HG03095 (cell line): ENCODE data around the gene PCLAF.
A peak's percentile ranks its signal among the peaks of the same experiment; 100 is the strongest.
"Not testable (repeated sequence)": the region's sequence is repeated elsewhere in the genome, so short reads cannot be mapped to it uniquely, and the experiment has no call there.

Experiments used
- ATAC-seq: cut with Tn5 transposase; IDR thresholded peaks from one replicate; pipeline ENCODE4 v1.9.1; 2021; ENCODE audit warnings: moderate library complexity; ENCODE audit not compliant: unreplicated experiment

PCLAF gene

GRCh38 chr15:64369078-64369607, 12.1 kb downstream of the PCLAF start:
- no peak for ATAC-seq

- ATAC-seq: no peak
Measured at GRCh38 chr15:64361259-64361658, 20.0 kb downstream of the PCLAF start.

GRCh38 chr15:64356710-64357040, 24.6 kb downstream of the PCLAF start:
- no peak for ATAC-seq

GRCh38 chr15:64355944-64356709, 25.1 kb downstream of the PCLAF start, which contains the start of gene CSNK1G1:
TSS of gene CSNK1G1 (minus strand) at chr15:64356173. CDS start at chr15:64300499, 55,674 bp downstream.
- ATAC-seq: peak; percentile 96

GRCh38 chr15:64355348-64355943, 25.8 kb downstream of the PCLAF start:
- ATAC-seq: no peak

GRCh38 chr15:64354688-64355344, 26.4 kb downstream of the PCLAF start:
- no peak for ATAC-seq

- no peak for ATAC-seq
Measured at GRCh38 chr15:64351265-64351664, 30.0 kb downstream of the PCLAF start.

- ATAC-seq: no peak
Measured at GRCh38 chr15:64349375-64349774, 31.9 kb downstream of the PCLAF start.

GRCh38 chr15:64348455-64348854, 32.8 kb downstream of the PCLAF start:
- no peak for ATAC-seq

- ATAC-seq: not testable (repeated sequence)
Measured at GRCh38 chr15:64346242-64346641, 35.0 kb downstream of the PCLAF start.

GRCh38 chr15:64344651-64345294, 36.5 kb downstream of the PCLAF start:
- ATAC-seq: no peak

GRCh38 chr15:64343841-64344240, 37.4 kb downstream of the PCLAF start:
- no peak for ATAC-seq

GRCh38 chr15:64343222-64343621, 38.0 kb downstream of the PCLAF start:
- ATAC-seq: no peak

- ATAC-seq: no peak
Measured at GRCh38 chr15:64341961-64342360, 39.3 kb downstream of the PCLAF start.

- ATAC-seq: no peak
Measured at GRCh38 chr15:64340355-64340754, 40.9 kb downstream of the PCLAF start.

GRCh38 chr15:64337761-64338160, 43.5 kb downstream of the PCLAF start:
- ATAC-seq: no peak

- no peak for ATAC-seq
Measured at GRCh38 chr15:64333986-64334929, 47.0 kb downstream of the PCLAF start.

- ATAC-seq: no peak
Measured at GRCh38 chr15:64333516-64333915, 47.7 kb downstream of the PCLAF start.

- ATAC-seq: not testable (repeated sequence)
Measured at GRCh38 chr15:64331668-64332067, 49.6 kb downstream of the PCLAF start.

GRCh38 chr15:64326975-64327374, 54.3 kb downstream of the PCLAF start:
- ATAC-seq: not testable (repeated sequence)
